Thoracic aorta (tissue), 2 donors: ENCODE measurements around the gene DACH1. TPM values are rescaled to one million over a fixed set of nuclear protein-coding genes. Genes with fewer than 3 reads are reported as not detected.

Source experiments
- ATAC-seq: fragments of 150-250 bp; one replicate; pipeline ENCODE4 v1.8.0; 2017; ENCODE audit warnings: low read depth; ENCODE audit not compliant: insufficient number of reproducible peaks, low FRiP score
- DNase-seq: peaks from one replicate; pipeline ENCODE4 v3.0.0-alpha.2; 2020; ENCODE audit warnings: low spot score
- H3K27ac ChIP-seq, 2 donors: fragments of 200-600 bp; sonication (generic); 1 replicate in 1 of 2; 2 replicates in 1 of 2; pipeline ENCODE4 v1.5.1; 2016; ENCODE audit warnings: mild to moderate bottlenecking in 2 of 2, moderate library complexity in 2 of 2
- H3K27me3 ChIP-seq: fragments of 200-600 bp; sonication (generic); replicated peaks from 2 replicates; pipeline ENCODE4 v1.6.0; 2016; ENCODE audit warnings: mild to moderate bottlenecking; ENCODE audit not compliant: insufficient read depth
- H3K36me3 ChIP-seq: fragments of 200-600 bp; sonication (generic); one replicate; pipeline ENCODE4 v1.5.1; 2016
- H3K4me1 ChIP-seq, 2 donors: fragments of 200-600 bp; sonication (generic); 1 replicate in 1 of 2; 2 replicates in 1 of 2; pipeline versions ENCODE4 v1.5.1 to v1.6.0; 2016; ENCODE audit warnings: low read depth in 2 of 2, mild to moderate bottlenecking in 1 of 2; ENCODE audit not compliant: control insufficient read depth in 1 of 2
- H3K4me3 ChIP-seq: fragments of 200-600 bp; sonication (generic); 2 replicates; pipeline ENCODE4 v1.5.1; 2016; ENCODE audit warnings: mild to moderate bottlenecking
- H3K9me3 ChIP-seq: fragments of 200-600 bp; sonication (generic); 2 replicates; pipeline ENCODE4 v1.5.1; 2016
- total RNA-seq, 2 donors: library from RNA; depleted of rRNA; stranded (reverse); fragments of >200 nt; gene quantifications; one replicate each; pipeline versions ENCODE4 v1.1.0 to v1.2.3, GENCODE V29; 2016
- TF ChIP-seq, protein P1 (sequence below): fragments of 200-600 bp; sonication (generic); IDR thresholded peaks from one replicate; pipeline ENCODE4 v1.5.1; 2019; ENCODE audit warnings: antibody characterized with exemption

The DACH1 gene
- total RNA-seq, 2 donors from 2014 or later: 0.14 to 1.3 TPM

DNA sequence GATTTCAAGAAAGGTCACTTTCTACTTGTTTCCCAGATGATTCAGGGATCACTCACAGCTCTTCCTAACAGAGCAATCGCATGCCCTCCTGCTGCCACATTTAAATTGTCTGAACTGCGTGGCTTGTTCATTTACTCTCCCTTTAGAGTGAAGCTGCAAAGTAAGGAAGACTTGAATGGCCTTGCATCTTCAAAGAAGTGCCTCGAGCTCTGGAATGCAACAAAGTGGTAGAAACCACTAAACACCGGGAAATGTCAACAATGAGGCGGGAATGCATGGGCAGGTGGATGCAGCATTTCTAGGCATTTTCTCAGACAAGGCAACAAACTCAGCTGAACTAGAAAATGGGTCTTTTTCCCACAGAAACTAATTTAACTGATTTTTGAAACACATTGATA lies 10.3 kb upstream of the DACH1 start:
- no peaks in the 10 kb centered on the region for H3K4me1 ChIP-seq
- DNase-seq (no peak), ATAC-seq (no peak)
- no peak overlapping the region for H3K27ac ChIP-seq
- TF ChIP-seq, protein P1, sequence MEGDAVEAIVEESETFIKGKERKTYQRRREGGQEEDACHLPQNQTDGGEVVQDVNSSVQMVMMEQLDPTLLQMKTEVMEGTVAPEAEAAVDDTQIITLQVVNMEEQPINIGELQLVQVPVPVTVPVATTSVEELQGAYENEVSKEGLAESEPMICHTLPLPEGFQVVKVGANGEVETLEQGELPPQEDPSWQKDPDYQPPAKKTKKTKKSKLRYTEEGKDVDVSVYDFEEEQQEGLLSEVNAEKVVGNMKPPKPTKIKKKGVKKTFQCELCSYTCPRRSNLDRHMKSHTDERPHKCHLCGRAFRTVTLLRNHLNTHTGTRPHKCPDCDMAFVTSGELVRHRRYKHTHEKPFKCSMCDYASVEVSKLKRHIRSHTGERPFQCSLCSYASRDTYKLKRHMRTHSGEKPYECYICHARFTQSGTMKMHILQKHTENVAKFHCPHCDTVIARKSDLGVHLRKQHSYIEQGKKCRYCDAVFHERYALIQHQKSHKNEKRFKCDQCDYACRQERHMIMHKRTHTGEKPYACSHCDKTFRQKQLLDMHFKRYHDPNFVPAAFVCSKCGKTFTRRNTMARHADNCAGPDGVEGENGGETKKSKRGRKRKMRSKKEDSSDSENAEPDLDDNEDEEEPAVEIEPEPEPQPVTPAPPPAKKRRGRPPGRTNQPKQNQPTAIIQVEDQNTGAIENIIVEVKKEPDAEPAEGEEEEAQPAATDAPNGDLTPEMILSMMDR: no peak
- no peaks in the 10 kb centered on the region for H3K27me3 ChIP-seq
- H3K9me3 ChIP-seq: no peaks in the 10 kb centered on the region
- H3K36me3 ChIP-seq: no peaks in the 10 kb centered on the region
- H3K4me3 ChIP-seq: no peak overlapping the region

DNA sequence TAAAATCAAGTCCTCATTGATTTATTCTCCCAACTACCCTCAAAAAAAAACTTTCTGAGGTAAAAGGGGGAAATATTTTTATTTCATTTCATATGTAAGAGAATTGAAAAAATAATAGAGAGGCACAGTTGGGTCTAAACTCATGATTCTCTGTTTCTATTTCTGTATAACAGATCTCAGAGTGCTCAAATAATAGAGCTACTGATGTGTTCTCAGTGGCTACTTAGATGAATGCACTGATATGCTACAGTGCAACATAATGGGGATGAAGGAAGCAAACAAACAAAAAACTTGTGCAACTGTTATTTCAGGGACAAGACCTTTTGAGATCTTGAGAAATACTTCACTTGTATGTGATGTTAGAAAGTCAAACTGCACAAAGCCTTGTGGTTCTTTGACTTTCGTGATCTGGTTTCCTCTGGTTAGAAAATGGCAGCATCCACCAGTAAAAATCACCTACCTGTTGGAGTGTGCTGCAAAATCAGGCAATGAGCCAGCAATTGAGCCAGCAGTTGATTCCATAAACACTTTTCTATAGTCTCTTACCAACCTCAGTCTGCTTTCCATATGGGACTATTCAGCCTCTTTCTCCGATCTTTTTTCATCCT lies 9.7 kb upstream of the DACH1 start:
- Histone ChIP-seq H3K4me1 (no peaks in the 10 kb centered on the region), H3K27ac (no peak overlapping the region), H3K9me3 (no peaks in the 10 kb centered on the region), H3K36me3 (no peaks in the 10 kb centered on the region), H3K4me3 (no peak overlapping the region), H3K27me3 (no peaks in the 10 kb centered on the region)
- TF ChIP-seq, protein P1: no peak
- ATAC-seq (no peak), DNase-seq (no peak)

DNA sequence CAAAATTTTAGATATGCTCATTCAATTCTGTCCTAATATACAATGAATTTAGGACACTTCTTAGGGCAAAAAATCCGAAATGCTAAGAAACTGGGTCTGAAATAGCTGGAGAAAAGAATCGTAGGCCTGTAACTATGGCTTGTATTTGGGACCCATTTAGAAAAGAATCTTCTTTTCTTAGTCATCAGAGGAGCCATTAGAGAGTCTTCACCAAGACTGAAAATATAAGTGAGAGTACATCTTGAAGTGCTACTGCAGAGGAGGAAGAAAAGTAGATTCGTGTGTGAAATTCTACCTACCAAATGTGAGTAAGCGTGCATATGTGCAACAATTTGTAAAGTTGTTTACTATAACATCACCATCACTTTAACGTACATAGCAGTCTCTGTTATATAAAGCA lies 8.8 kb upstream of the DACH1 start:
- H3K9me3 ChIP-seq: no peaks in the 10 kb centered on the region
- DNase-seq (no peak), ATAC-seq (no peak)
- no peaks in the 10 kb centered on the region for H3K4me1 ChIP-seq
- no peaks in the 10 kb centered on the region for H3K27me3 ChIP-seq
- H3K36me3 ChIP-seq: no peaks in the 10 kb centered on the region
- no peak overlapping the region for H3K4me3 ChIP-seq
- TF ChIP-seq, protein P1: no peak
- H3K27ac ChIP-seq: no peak overlapping the region

DNA sequence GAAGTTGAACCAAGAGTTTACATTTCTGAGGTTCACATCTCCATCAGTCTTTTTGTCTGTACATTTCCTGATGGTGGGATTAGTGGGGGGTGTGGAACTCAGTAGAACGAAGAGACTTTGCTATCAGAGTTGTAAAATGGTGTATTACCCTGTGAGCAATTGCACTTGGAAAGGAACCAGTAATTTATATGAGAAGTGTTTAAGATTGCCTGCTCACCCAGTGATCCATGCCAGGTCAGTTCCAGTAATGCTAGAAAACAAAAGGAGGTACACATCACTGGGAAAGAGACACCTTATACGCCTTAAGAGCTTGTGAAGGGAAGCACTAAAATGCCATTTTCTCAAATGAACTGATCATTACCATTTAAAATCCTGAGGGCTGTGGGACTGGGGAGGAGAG lies 7.5 kb upstream of the DACH1 start:
- Histone ChIP-seq H3K27ac (no peak overlapping the region), H3K4me3 (no peak overlapping the region), H3K27me3 (no peaks in the 10 kb centered on the region), H3K36me3 (no peaks in the 10 kb centered on the region), H3K4me1 (no peaks in the 10 kb centered on the region), H3K9me3 (no peaks in the 10 kb centered on the region)
- no peak for DNase-seq
- TF ChIP-seq, protein P1: no peak
- no peak for ATAC-seq

DNA sequence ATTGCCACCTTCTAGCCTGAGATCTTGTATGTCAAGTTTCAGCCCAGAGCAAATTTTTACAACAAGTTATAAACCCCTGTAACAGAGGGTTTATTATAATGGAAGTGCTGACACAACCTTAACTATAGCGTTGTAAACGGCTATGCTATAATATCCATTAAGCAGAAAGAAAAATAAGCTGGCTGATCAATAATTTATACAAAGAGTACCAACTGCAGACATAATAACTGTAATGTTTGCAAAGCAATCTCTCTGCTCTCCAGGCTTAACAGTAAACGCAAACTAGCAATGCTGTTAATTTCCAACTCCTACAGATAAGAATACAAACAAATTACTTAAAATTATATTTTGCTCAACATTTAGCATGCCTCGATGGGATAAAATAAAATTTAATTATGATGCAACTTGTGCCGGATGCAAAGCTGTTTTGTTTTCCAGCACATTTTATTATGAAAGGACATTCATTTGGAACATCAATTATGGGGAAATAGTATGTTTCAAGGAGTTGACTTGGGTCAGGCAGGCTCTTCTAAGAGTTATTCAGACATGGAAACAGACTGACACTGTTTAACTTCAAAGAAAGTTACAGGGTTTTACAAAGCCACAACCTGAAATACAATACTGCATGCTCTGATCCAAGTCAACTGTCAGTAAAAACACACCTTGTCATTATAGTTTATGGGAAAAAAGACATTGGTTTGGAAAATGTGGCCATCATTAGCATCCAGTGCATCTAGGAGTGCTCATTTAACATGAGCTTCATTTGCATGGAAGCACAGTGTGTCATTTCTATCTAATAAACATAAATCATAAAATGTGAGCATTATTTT lies 6.6 kb upstream of the DACH1 start:
- TF ChIP-seq, protein P1: no peak
- Histone ChIP-seq H3K27ac (no peak overlapping the region), H3K36me3 (no peaks in the 10 kb centered on the region), H3K4me1 (no peaks in the 10 kb centered on the region), H3K4me3 (no peak overlapping the region), H3K27me3 (no peaks in the 10 kb centered on the region), H3K9me3 (no peaks in the 10 kb centered on the region)
- no peak for ATAC-seq
- DNase-seq: no peak
